GM21515 (cell line): ENCODE data around the gene CGB1.
"Not testable (repeated sequence)": the region's sequence is repeated elsewhere in the genome, so short reads cannot be mapped to it uniquely, and the experiment has no call there.

Experiments used
- ATAC-seq: cut with Tn5 transposase; IDR thresholded peaks from one replicate; pipeline ENCODE4 v1.9.1; 2021; ENCODE audit not compliant: unreplicated experiment

CGB1 gene

GRCh38 chr19:49022116-49022515 is 14.6 kb downstream of the CGB1 start:
- ATAC-seq, result no peak

DNA sequence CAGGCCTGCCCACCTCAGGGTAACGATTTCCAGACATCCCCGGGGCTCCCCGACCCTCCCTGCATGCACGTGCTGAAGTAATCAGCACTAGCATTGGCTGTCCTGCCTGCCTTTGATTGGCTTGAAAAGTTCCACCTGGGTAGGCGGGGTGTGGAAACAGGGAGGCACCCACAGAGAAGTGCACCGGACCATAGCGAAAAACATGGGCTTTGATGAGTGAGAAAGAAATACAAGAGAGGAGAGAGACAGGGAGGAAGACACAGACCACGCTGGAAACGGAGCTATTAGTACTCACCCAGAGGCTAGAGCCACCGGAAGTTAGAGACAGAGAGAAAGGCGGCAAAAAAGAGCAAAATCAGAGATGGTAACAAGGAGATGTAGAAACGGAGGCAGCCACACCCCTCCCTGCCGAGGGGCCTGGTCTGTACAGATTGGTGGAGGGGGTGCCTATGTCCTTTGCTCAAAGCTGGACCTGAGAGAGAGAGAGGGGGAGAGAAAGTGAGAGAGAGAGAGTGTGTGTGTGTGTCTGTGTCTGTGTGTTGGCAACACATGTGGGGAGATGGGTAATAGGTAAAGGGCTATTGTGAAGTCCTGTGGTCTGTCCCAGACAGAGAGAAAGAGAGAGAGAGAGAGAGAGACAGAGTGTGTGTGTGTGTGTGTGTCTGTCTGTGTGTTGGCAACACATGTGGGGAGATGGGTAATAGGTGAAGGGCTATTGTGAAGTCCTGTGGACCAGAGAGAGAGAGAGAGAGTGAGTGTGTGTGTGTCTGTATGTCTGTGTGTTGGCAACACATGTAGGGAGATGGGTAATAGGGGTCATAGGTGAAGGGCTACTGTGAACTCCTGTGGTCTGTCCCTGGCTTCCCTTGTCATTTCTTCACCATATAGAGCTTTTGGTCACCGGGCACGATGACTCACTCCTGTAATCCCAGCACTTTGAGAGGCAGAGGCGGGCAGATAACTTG is 15.5 kb downstream of the CGB1 start:
- no peak for ATAC-seq

DNA sequence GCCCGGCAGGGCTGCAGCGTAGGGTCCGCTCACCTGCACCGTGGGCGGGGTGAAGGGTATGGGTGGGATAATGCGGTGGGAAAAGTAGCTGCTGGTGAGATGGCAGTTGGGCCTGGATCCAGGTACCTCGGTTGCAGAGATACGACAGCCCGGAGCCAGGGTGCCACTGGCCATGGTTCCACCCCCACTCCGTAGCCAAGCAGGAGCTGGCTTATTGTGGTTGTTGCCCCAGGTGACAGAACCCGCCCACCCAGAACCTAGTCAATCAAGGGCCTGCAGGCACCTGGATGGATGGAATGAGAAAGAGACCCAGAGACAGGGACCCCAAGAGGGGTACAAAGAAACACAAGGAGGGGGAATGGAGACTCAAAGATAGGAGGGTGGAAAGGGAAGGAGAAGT is 16.4 kb downstream of the CGB1 start:
- no peak for ATAC-seq

- ATAC-seq, result no peak
Measured at GRCh38 chr19:49019242-49019932, 17.3 kb downstream of the CGB1 start.

DNA sequence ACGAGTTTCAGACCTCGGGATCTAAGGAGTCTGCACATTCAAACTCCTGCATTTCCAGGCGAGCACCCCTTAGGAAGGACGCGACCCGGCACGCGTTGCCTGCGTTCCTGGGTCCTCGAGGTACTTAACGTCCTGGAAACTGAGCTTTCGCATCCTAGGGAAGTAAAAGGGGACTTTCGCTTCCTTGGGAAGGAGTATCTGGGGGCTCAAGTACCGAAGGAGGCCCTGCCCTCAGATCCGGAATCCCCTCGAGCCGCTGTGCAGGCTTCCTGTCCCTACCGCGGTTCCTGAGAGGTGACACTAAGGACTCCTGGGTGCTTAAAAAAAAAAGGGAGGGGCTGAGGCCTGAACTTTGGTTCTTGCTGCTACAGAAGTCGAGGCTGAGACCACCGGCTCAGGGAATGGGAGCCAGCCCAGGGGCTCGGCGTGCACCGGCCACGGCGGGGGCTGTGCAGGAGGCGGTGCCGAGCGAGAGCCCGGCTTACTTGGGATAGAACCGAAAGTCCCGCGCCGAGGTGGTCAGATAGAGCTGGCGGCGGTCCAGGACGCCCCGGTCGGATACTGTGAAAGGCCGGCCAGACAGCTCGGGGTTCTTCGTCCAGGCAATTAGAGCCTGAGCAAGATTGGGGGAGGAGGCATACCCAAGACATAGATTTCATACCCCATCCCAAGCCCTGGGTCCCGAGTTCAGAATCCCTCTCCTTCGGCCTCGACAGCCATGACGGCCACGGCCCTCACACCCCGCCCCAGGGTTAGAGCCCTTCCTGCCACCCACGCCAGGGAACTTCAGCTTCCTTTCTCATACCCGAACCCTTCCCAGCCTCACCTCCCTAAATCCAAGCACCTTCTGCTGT is 18.1 kb downstream of the CGB1 start:
- ATAC-seq, result not testable (repeated sequence)

DNA sequence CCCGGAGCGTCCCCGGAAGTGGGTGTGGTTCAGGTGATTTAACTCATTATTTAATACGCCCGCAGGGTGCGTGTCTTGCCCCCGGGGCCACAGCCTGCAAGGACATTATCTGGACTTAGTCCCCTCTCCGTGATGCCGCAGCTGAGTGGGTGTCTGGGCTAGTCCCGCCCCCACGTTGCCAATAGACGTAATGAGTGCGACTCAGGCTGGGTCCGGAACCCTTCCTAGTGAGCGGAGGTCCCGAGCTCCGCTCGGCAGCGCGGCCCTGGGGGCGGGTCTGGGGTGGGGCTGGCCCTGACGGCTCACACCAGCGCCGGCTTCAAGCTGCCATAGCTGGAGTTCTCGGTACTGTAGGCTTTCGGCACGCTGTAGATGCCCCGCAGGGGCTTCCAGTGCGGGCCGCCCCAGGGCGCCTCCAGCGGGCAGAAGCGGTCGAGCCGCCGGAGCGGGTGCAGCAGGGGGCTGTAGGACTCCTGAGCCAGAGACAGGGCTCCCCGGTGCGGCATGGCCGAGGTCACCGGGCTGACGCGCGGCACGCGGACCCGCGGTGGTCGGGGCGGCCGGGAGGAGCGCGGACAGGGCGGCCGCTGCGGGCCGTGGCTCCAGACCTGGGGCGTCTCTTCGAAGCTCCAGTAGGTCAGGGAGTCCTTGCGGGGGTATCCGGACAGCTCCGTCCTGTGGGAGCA is 18.9 kb downstream of the CGB1 start:
- ATAC-seq, result no peak

DNA sequence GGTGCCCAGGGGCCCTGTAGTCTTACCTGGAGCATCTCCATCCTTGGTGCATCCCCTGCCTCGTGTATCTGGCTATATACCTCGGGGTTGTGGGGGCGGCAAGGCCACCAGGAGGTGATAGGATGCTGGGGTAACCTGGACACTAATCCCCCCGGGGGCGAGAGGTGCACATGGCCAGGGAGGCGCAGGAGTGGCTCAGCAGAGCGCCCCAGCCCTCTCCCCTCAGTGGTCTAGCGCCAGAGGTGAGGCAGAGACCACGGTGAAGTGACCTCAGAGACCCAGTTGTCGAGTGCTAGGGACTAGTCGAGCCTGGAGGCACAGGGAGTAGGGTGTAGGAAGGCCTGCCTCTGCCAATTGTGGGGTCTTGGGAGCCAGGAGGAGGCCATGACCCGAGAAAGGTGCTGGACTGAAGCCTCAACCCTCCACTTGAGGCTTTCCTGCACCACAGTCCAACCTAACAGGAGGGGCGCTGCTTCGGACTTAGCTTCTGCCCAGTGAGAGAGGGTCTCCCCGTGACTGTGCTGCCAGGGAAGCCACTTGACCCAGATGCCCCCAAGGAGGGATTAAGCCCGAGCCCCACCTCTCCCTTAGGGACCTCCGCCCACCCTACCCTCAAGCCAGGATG is 19.5 kb downstream of the CGB1 start, which contains the start of gene LHB:
Gene LHB, minus strand, starts transcription at position 51 of the 625 bp plus-strand sequence. Its CDS starts 10 bp downstream, at position 41.
- ATAC-seq, result no peak

GRCh38 chr19:49016067-49016839 is 20.4 kb downstream of the CGB1 start:
- no peak for ATAC-seq

- ATAC-seq, result no peak
Measured at GRCh38 chr19:49014870-49015255, 21.8 kb downstream of the CGB1 start.

DNA sequence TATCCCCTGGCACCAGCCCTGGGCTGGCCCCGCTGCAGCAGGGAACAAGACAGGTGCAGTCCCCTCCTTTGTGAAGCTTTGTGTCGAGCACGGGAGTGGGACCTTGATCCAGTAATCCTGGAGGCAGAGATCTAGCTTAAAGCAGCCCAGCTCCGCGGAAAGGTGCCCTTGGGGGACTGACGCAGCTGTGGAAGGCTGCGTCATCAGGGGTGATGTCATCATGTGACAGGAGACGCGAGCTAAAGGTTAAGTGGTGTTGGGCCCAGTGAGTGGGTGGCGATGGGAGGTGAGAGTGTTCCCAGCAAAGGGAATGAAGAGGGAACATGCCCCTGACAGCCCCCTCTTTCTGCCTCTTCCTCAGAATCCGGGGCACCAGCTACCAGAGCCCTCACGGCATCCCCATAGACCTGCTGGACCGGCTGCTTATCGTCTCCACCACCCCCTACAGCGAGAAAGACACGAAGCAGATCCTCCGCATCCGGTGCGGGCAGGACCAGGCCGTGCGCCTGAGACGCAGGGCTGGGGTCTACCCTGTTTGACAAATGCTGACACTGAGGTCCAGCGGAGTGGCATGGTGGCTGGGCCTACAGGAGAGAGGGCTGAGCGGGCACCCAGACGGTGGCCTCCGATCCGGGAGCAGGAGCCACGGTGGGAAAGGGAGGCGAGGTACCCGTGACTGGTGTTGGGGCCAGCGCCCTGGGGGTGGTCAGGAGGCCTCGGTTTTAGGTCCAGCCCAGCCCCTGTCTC is 22.4 kb downstream of the CGB1 start:
- ATAC-seq, result no peak

DNA sequence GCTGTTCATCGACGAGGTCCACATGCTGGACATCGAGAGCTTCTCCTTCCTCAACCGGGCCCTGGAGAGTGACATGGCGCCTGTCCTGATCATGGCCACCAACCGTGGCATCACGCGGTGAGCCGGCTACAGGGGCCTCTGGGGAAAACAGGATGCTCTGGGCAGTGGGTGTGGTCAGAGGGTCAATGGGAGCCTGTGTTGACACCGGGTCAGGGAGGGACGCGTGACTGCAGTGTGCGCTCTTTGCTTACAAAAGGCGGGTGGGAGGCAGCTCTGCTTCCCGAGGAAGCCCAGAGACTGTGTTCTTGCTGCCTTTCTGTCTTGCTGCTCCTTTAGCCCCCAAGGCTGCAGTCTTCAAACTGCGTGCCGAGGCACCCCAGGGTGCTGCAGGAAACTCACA is 25.5 kb downstream of the CGB1 start:
- ATAC-seq, result no peak

DNA sequence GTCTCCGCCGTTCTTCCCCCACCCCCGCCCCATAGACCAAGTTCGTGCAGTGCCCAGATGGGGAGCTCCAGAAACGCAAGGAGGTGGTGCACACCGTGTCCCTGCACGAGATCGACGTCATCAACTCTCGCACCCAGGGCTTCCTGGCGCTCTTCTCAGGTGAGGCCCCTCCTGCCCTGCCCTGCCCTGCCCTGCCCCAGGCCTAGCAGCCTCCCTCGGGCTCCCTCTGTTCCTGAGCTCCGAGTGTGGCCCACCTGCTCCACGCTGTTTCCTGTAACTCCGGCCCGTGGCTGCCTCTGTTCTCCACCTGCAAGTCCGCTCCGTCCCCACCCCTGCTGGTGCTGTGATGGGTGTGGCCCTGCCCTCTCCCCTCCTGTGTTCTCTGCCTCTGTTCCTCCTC is 26.2 kb downstream of the CGB1 start:
- ATAC-seq, result no peak

DNA sequence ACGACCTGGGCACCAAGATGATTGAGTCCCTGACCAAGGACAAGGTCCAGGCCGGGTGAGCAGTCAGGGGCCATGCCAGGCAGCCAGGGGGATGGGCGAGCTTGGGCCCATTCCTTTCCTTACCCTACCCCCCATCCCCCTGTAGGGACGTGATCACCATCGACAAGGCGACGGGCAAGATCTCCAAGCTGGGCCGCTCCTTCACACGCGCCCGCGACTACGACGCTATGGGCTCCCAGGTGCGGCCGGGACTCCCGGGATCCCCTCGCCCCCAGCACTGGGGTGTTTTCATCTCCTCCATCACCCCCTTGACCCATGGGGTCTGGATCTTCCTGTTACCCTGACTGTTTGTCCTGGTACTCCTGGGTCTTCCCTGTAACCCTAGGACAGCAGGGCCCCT is 26.9 kb downstream of the CGB1 start:
- no peak for ATAC-seq

GRCh38 chr19:49006905-49007304 is 29.8 kb downstream of the CGB1 start:
- no peak for ATAC-seq

DNA sequence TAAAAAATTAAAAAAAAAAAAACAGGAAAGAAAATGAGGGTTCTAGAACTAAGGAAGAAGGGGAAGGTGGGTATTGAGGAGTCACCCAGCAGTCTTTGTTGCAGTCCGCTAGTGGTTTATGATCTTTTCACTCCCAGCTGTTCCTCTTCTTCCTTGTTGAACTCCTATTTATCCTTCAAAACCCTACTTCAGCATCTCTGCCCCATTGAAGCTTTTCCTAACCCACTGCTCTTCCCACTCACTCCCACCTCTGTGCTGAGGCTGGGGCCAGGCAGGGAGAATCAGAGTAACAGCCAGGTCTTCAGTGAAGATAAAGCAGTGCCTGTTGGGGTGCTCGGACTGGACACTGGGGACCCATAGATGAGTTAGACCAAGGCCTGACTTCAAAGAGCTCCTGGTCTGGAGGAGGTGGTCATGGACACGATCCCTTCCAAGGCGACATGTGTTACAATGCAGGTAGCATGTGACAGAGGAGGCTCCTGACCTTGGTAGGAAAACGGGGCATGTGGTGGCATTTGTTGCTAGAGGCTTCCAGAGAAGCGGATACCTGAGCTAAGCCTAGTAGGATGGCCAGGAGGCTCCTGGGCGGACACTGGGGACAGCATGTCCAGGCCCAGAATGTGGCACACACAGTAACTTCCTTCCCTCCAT is 31.6 kb downstream of the CGB1 start:
- ATAC-seq, result no peak

DNA sequence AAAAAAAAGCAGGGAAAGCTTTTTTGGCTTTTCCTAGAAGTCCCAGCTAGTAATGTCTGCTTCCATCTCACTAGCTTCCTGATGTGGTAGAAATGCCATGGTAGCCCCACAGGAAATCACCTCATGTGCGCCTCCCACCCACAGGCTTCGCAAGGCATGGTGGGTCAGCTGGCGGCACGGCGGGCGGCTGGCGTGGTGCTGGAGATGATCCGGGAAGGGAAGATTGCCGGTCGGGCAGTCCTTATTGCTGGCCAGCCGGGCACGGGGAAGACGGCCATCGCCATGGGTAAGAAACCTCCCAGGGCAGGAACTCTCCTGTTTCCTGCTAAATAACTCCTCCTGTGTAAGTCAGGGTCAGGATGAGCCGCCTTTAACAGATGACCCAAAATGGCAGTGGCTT is 32.6 kb downstream of the CGB1 start:
- no peak for ATAC-seq

GRCh38 chr19:48999481-49000325 is 37.0 kb downstream of the CGB1 start:
- ATAC-seq, result no peak
